OCI-LY3 (cell line): ENCODE results near the gene FAM120C.

Experiments used
- EZH2phosphoT487 ChIP-seq: fragments of 200-600 bp; shearing (Covaris generic); IDR thresholded peaks from 2 replicates; pipeline ENCODE4 v1.6.1; 2018; ENCODE audit warnings: antibody characterized with exemption, mixed run types, low read depth
- TF ChIP-seq, protein P1 (sequence below): fragments of 200-600, 300-600 bp; sonication (generic); IDR thresholded peaks from 2 replicates; pipeline ENCODE4 v1.5.1; 2014; ENCODE audit warnings: antibody characterized with exemption, low read length, low read depth

GRCh38 chrX:54076903-54077302 lies 106.2 kb downstream of the FAM120C start:
- TF ChIP-seq, protein P1, sequence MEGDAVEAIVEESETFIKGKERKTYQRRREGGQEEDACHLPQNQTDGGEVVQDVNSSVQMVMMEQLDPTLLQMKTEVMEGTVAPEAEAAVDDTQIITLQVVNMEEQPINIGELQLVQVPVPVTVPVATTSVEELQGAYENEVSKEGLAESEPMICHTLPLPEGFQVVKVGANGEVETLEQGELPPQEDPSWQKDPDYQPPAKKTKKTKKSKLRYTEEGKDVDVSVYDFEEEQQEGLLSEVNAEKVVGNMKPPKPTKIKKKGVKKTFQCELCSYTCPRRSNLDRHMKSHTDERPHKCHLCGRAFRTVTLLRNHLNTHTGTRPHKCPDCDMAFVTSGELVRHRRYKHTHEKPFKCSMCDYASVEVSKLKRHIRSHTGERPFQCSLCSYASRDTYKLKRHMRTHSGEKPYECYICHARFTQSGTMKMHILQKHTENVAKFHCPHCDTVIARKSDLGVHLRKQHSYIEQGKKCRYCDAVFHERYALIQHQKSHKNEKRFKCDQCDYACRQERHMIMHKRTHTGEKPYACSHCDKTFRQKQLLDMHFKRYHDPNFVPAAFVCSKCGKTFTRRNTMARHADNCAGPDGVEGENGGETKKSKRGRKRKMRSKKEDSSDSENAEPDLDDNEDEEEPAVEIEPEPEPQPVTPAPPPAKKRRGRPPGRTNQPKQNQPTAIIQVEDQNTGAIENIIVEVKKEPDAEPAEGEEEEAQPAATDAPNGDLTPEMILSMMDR: no peak
- TF ChIP-seq EZH2phosphoT487: no peak
